GM12874 (cell line): ENCODE measurements around the gene ICAM3.

Experiments
- TF ChIP-seq, protein P1 (sequence below): IDR thresholded peaks from 2 replicates; pipeline ENCODE4 v1.5.1; 2011; ENCODE audit warnings: low read depth, mild to moderate bottlenecking, control low read depth, low read length, moderate library complexity; ENCODE audit not compliant: insufficient read depth

The ICAM3 gene

DNA sequence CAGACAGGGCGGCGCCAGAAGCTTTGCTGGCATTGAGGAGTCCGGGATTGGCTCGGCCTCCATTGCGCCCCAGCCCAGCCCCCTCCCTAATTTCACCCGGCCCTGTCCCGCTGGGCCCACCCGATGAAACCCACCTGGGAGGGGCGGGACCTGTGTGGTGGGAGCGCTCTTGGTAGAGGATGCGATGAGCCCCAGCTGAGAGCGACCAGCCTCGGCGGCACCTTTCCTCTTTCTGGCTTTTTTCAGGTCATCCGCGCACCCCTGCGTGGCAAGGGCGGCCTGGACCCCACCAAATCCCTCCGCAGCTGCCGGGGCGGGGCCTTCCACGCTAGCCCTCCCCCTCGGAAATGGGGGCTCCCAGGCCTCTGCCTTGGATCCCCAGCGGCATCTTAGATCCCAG lies 30.0 kb downstream of the ICAM3 start, which contains the start of gene ZGLP1:
ZGLP1 (minus strand) TSS at position 393 of the 400 bp plus-strand sequence.
- TF ChIP-seq, protein P1, sequence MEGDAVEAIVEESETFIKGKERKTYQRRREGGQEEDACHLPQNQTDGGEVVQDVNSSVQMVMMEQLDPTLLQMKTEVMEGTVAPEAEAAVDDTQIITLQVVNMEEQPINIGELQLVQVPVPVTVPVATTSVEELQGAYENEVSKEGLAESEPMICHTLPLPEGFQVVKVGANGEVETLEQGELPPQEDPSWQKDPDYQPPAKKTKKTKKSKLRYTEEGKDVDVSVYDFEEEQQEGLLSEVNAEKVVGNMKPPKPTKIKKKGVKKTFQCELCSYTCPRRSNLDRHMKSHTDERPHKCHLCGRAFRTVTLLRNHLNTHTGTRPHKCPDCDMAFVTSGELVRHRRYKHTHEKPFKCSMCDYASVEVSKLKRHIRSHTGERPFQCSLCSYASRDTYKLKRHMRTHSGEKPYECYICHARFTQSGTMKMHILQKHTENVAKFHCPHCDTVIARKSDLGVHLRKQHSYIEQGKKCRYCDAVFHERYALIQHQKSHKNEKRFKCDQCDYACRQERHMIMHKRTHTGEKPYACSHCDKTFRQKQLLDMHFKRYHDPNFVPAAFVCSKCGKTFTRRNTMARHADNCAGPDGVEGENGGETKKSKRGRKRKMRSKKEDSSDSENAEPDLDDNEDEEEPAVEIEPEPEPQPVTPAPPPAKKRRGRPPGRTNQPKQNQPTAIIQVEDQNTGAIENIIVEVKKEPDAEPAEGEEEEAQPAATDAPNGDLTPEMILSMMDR = no peak

DNA sequence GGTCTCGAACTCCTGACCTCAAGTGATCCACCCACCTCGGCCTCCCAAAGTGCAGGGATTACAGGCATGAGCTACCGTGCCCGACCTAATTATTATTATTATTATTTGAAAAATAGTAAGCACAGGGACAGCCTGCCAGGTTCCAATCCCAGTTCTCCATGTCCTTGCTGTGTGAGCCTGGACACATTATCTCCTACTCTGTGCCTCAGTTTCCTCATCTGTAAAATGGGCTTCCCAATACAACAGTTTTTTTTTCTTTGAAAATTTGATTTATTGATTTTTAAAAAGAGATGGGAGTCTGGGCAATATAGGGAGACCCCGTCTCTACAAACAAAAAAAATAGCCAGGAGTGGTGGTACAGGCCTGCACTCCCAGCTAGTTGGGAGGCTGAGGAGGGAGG lies 33.1 kb downstream of the ICAM3 start:
- TF ChIP-seq, protein P1 = no peak

GRCh38 chr19:10305139-10305806 lies 34.2 kb downstream of the ICAM3 start:
- TF ChIP-seq, protein P1 = no peak

DNA sequence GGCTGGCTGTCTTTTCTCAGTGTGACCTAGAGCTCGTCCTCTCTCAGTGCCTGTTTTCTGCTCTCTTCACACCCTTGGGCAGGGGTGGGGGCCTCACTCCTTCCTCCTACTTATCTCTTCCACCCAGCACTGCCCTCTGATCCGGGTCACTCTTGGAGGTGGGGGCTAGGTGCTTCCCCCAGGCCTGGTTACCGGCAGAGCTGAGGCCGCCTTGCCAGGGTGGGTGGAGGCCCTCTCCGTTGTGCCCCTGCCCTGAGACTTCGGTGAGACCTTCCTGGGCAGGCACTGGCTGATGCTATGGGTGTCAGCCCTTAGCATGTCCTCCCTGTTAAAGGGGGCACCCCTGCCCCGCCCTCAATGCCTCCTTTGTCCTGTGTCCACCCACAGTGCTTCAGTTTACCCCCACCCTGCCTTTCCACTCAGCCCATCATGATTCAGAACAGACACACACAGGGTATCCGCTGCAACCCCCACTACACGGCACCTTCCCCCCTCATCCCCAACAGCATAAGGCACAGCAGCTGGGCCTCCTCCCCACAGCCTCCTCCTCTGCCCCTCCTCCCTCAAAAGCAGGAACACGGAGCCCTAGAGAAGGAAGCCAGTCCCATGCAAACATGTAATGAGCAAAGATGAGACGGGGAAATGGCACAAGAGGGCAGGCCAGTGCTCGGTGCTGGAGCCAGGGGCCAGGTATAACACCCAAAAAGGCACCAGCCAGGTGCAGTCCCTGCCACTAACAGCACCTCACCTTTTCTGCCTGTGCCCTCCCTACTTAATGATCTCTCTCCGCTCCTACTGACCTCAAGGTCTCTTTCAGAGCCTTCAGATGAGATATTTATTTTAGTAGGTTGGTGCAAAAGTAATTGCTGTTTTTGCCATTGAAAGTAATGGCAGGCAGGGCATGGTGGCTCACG lies 39.6 kb downstream of the ICAM3 start:
- TF ChIP-seq, protein P1 = no peak

- TF ChIP-seq, protein P1 = no peak
Measured at GRCh38 chr19:10295847-10296591, 43.4 kb downstream of the ICAM3 start.

DNA sequence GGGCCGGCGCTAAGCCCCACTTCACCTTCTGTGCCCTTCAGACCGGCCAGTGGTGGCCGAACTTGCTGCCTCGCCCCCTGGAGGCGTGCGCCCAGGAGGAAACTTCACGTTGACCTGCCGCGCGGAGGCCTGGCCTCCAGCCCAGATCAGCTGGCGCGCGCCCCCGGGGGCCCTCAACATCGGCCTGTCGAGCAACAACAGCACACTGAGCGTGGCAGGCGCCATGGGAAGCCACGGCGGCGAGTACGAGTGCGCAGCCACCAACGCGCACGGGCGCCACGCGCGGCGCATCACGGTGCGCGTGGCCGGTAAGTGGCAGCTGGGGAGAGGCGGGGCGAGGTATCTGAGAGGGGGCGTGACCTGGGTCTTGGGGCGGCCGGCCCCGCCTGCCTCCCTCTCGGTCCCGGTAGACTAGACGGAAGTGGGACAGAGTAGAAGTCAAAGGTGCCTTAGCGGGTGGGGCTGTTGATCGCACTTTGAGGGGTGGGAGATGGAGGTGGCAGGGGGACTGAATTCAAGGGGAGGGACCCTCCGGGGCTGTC lies 44.0 kb downstream of the ICAM3 start:
- TF ChIP-seq, protein P1 = peak; percentile 36

DNA sequence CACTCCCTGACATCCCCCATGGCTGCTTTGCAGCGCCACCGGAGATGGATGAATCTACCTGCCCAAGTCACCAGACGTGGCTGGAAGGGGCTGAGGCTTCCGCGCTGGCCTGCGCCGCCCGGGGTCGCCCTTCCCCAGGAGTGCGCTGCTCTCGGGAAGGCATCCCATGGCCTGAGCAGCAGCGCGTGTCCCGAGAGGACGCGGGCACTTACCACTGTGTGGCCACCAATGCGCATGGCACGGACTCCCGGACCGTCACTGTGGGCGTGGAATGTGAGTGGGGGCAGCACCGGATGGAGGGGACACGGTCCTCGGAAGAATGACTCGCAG lies 45.1 kb downstream of the ICAM3 start:
- TF ChIP-seq, protein P1 = no peak
